ENCODE results near the gene R3HDM2.

DNA sequence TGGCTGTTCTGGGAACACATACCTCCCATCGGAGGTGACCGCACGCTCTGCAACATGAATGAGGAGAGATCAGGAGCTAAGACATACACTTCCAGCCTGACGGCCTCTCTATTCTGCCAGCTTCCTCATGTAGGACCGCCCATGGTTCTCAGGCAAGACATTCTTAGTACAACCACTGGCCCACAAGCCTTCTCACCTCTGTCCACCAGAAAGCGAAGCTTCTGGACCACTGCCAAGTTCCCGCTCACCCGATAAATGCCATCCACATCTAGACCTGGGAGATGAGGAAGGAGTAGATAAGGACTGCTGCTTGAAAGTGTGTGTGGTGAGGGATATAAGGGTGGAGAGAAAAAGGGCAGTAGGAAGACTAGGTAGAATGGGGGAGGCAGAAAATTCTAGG lies 43.6 kb upstream of the R3HDM2 start:
- TF ChIP-seq, protein P1, sequence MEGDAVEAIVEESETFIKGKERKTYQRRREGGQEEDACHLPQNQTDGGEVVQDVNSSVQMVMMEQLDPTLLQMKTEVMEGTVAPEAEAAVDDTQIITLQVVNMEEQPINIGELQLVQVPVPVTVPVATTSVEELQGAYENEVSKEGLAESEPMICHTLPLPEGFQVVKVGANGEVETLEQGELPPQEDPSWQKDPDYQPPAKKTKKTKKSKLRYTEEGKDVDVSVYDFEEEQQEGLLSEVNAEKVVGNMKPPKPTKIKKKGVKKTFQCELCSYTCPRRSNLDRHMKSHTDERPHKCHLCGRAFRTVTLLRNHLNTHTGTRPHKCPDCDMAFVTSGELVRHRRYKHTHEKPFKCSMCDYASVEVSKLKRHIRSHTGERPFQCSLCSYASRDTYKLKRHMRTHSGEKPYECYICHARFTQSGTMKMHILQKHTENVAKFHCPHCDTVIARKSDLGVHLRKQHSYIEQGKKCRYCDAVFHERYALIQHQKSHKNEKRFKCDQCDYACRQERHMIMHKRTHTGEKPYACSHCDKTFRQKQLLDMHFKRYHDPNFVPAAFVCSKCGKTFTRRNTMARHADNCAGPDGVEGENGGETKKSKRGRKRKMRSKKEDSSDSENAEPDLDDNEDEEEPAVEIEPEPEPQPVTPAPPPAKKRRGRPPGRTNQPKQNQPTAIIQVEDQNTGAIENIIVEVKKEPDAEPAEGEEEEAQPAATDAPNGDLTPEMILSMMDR (IDR thresholded peaks at IDR 0.05), result no peak
- TF ChIP-seq POLR2A (IDR thresholded peaks at IDR 0.05; ENCODE audit: low read depth) (no peak), POLR2AphosphoS5 (IDR thresholded peaks at IDR 0.05) (no peak)

Measured in esophagus muscularis mucosa (tissue), 3 donors.